GM20431 (cell line): ENCODE measurements around the gene JSRP1.

Source experiments
- in situ Hi-C: fragments of 300-500 bp; cut with MseI, MboI; formaldehyde crosslinking; loops from one replicate; pipeline ENCODE4 v1.15.0; 2020; ENCODE audit warnings: low sequenced_read_pairs; ENCODE audit not compliant: unreplicated experiment

JSRP1 gene

GRCh38 chr19:2248136-2249009, 7.8 kb downstream of the JSRP1 start:
- in situ Hi-C loops: no loop called here

GRCh38 chr19:2247433-2248101, 8.7 kb downstream of the JSRP1 start:
- in situ Hi-C loops: no loop called here

- in situ Hi-C loops: no loop called here
Measured at GRCh38 chr19:2246801-2247361, 9.3 kb downstream of the JSRP1 start.

GRCh38 chr19:2246014-2246620, 10.1 kb downstream of the JSRP1 start:
- in situ Hi-C loops: no loop called here

GRCh38 chr19:2245273-2245672, 10.9 kb downstream of the JSRP1 start:
- in situ Hi-C loops: no loop called here

GRCh38 chr19:2244486-2244885, 11.7 kb downstream of the JSRP1 start:
- in situ Hi-C loops: no loop called here

GRCh38 chr19:2244125-2244411, 12.1 kb downstream of the JSRP1 start:
- in situ Hi-C loops: no loop called here

GRCh38 chr19:2243274-2244124, 12.7 kb downstream of the JSRP1 start:
- in situ Hi-C loops: no loop called here

GRCh38 chr19:2242816-2243215, 13.4 kb downstream of the JSRP1 start:
- in situ Hi-C loops: no loop called here

- in situ Hi-C loops: no loop called here
Measured at GRCh38 chr19:2242092-2242537, 14.1 kb downstream of the JSRP1 start.

- in situ Hi-C loops: no loop called here
Measured at GRCh38 chr19:2240881-2241760, 15.1 kb downstream of the JSRP1 start.

- in situ Hi-C loops: no loop called here
Measured at GRCh38 chr19:2239771-2240770, 16.1 kb downstream of the JSRP1 start.

GRCh38 chr19:2239173-2239572, 17.0 kb downstream of the JSRP1 start:
- in situ Hi-C loops: no loop called here

GRCh38 chr19:2237869-2238153, 18.4 kb downstream of the JSRP1 start:
- in situ Hi-C loops: no loop called here

GRCh38 chr19:2237051-2237868, 19.0 kb downstream of the JSRP1 start:
- in situ Hi-C loops: no loop called here

- in situ Hi-C loops: no loop called here
Measured at GRCh38 chr19:2236314-2237050, 19.7 kb downstream of the JSRP1 start, which contains the start of the genes PLEKHJ1 and SF3A2. Gene PLEKHJ1, minus strand, starts transcription at chr19:2236329. Its CDS starts 81 bp downstream, at chr19:2236248. Gene SF3A2, plus strand, starts transcription at chr19:2236824. Its CDS starts 6,595 bp downstream, at chr19:2243419.

- in situ Hi-C loops: no loop called here
Measured at GRCh38 chr19:2236064-2236313, 20.2 kb downstream of the JSRP1 start.
